ENCODE measurements around the gene FYN.
"Not testable (repeated sequence)": the region's sequence is repeated elsewhere in the genome, so short reads cannot be mapped to it uniquely, and the experiment has no call there.

Gene FYN

GRCh38 chr6:111888928-111889695 lies 15.9 kb upstream of the FYN start:
- no peaks in the 10 kb centered on the region for H3K9me3 ChIP-seq (ENCODE audit: insufficient read depth, low read length)
- H3K79me2 ChIP-seq (ENCODE audit: insufficient read depth, low read length), result no peaks in the 10 kb centered on the region
- H3K27ac ChIP-seq (ENCODE audit: low read depth, low read length), result no peak overlapping the region
- H3F3A ChIP-seq (ENCODE audit: insufficient read depth), result no peaks in the 10 kb centered on the region
- H3K36me3 ChIP-seq (ENCODE audit: low read length), result no peaks in the 10 kb centered on the region
- H3K4me3 ChIP-seq (ENCODE audit: insufficient read depth, low read length, poor library complexity, severe bottlenecking), result no peak overlapping the region
- no peaks in the 10 kb centered on the region for H4K20me1 ChIP-seq (ENCODE audit: low read depth, low read length)
- H2AFZ ChIP-seq (ENCODE audit: low read depth, low read length, severe bottlenecking), result no peak overlapping the region
- TF ChIP-seq, protein P1, sequence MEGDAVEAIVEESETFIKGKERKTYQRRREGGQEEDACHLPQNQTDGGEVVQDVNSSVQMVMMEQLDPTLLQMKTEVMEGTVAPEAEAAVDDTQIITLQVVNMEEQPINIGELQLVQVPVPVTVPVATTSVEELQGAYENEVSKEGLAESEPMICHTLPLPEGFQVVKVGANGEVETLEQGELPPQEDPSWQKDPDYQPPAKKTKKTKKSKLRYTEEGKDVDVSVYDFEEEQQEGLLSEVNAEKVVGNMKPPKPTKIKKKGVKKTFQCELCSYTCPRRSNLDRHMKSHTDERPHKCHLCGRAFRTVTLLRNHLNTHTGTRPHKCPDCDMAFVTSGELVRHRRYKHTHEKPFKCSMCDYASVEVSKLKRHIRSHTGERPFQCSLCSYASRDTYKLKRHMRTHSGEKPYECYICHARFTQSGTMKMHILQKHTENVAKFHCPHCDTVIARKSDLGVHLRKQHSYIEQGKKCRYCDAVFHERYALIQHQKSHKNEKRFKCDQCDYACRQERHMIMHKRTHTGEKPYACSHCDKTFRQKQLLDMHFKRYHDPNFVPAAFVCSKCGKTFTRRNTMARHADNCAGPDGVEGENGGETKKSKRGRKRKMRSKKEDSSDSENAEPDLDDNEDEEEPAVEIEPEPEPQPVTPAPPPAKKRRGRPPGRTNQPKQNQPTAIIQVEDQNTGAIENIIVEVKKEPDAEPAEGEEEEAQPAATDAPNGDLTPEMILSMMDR (IDR thresholded peaks at IDR 0.05; ENCODE audit: insufficient read depth, low read length, poor library complexity, severe bottlenecking), result no peak
- TF ChIP-seq EZH2phosphoT487 (conservative IDR thresholded peaks at IDR 0.05; ENCODE audit: low read length), result no peak
- H3K9me2 ChIP-seq (replicated peaks; ENCODE audit: insufficient read depth, low read length), result no peaks in the 10 kb centered on the region
- no peak overlapping the region for H3K4me2 ChIP-seq (ENCODE audit: low read depth, low read length, poor library complexity, severe bottlenecking)
- H3K27me3 ChIP-seq (ENCODE audit: low read length), result no peaks in the 10 kb centered on the region
- H3K9ac ChIP-seq (ENCODE audit: low read length), result no peak overlapping the region

DNA sequence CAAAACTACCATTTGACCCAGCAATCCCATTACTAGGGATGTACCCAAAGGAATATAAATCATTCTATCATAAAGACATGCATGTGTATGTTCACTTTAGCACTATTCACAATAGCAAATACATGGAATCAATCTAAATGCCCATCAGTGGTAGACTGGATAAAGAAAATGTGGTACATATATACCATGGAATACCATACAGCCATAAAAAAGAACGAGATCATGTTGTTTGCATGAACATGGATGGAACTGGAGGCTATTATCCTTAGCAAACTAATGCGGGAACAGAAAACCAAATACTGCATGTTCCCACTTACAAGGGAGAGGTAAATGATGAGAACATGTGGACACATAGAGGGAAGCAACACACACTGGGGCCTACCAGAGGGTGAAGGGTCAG lies 13.5 kb upstream of the FYN start:
- not testable (repeated sequence) for H3K79me2 ChIP-seq (ENCODE audit: insufficient read depth, low read length); H3K9ac ChIP-seq (ENCODE audit: low read length); H2AFZ ChIP-seq (ENCODE audit: low read depth, low read length, severe bottlenecking); H3F3A ChIP-seq (ENCODE audit: insufficient read depth); H3K4me3 ChIP-seq (ENCODE audit: insufficient read depth, low read length, poor library complexity, severe bottlenecking); H4K20me1 ChIP-seq (ENCODE audit: low read depth, low read length); H3K36me3 ChIP-seq (ENCODE audit: low read length); H3K9me3 ChIP-seq (ENCODE audit: insufficient read depth, low read length); H3K9me2 ChIP-seq (replicated peaks; ENCODE audit: insufficient read depth, low read length); H3K27me3 ChIP-seq (ENCODE audit: low read length); H3K4me2 ChIP-seq (ENCODE audit: low read depth, low read length, poor library complexity, severe bottlenecking); H3K27ac ChIP-seq (ENCODE audit: low read depth, low read length)

GRCh38 chr6:111885373-111886027 lies 12.2 kb upstream of the FYN start:
- Histone ChIP-seq H3K9me3 (ENCODE audit: insufficient read depth, low read length) (no peaks in the 10 kb centered on the region; the same call in 1 of the 2 replicates), H3K9me2 (replicated peaks; ENCODE audit: insufficient read depth, low read length) (no peaks in the 10 kb centered on the region), H3F3A (ENCODE audit: insufficient read depth) (no peaks in the 10 kb centered on the region), H3K36me3 (ENCODE audit: low read length) (no peaks in the 10 kb centered on the region), H3K9ac (ENCODE audit: low read length) (no peak overlapping the region), H2AFZ (ENCODE audit: low read depth, low read length, severe bottlenecking) (no peak overlapping the region), H3K27ac (ENCODE audit: low read depth, low read length) (no peak overlapping the region), H3K79me2 (ENCODE audit: insufficient read depth, low read length) (no peaks in the 10 kb centered on the region), H3K4me3 (ENCODE audit: insufficient read depth, low read length, poor library complexity, severe bottlenecking) (no peak overlapping the region), H3K27me3 (ENCODE audit: low read length) (no peaks in the 10 kb centered on the region), H3K4me2 (ENCODE audit: low read depth, low read length, poor library complexity, severe bottlenecking) (no peak overlapping the region), H4K20me1 (ENCODE audit: low read depth, low read length) (no peaks in the 10 kb centered on the region)
- no peak for TF ChIP-seq EZH2phosphoT487 (conservative IDR thresholded peaks at IDR 0.05; ENCODE audit: low read length)
- TF ChIP-seq, protein P1 (IDR thresholded peaks at IDR 0.05; ENCODE audit: insufficient read depth, low read length, poor library complexity, severe bottlenecking), result no peak

DNA sequence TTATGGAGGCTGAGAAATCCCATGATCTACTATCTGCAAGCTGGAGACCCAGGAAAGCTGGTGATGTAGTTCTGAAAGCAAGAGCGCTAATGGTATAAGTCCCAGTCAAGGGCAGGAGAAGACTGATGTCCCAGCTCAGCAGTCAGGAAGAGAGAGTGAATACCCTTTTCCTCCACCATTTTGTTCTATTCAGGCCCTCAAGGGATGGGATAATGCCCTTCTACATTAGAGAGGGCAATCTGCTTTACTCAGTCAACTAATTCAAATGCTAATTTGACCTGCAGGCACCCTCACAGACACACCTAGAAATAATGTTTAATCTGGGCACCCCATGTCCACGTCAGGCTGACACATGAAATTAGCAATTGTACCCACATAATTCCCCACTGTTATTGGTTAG lies 10.8 kb upstream of the FYN start:
- H3K36me3 ChIP-seq (ENCODE audit: low read length), result no peaks in the 10 kb centered on the region
- no peak overlapping the region for H3K4me2 ChIP-seq (ENCODE audit: low read depth, low read length, poor library complexity, severe bottlenecking)
- H3K9me3 ChIP-seq (ENCODE audit: insufficient read depth, low read length), result no peaks in the 10 kb centered on the region; the same call in 1 of the 2 replicates
- H3K4me3 ChIP-seq (ENCODE audit: insufficient read depth, low read length, poor library complexity, severe bottlenecking), result no peak overlapping the region
- TF ChIP-seq, protein P1 (IDR thresholded peaks at IDR 0.05; ENCODE audit: insufficient read depth, low read length, poor library complexity, severe bottlenecking), result no peak
- H3K79me2 ChIP-seq (ENCODE audit: insufficient read depth, low read length), result no peaks in the 10 kb centered on the region
- H3K27me3 ChIP-seq (ENCODE audit: low read length), result no peaks in the 10 kb centered on the region
- no peaks in the 10 kb centered on the region for H4K20me1 ChIP-seq (ENCODE audit: low read depth, low read length)
- H3K27ac ChIP-seq (ENCODE audit: low read depth, low read length), result no peak overlapping the region
- H3K9ac ChIP-seq (ENCODE audit: low read length), result no peak overlapping the region
- no peaks in the 10 kb centered on the region for H3F3A ChIP-seq (ENCODE audit: insufficient read depth)
- no peaks in the 10 kb centered on the region for H3K9me2 ChIP-seq (replicated peaks; ENCODE audit: insufficient read depth, low read length)
- H2AFZ ChIP-seq (ENCODE audit: low read depth, low read length, severe bottlenecking), result no peak overlapping the region

Measured in SU-DHL-6 (cell line).